Endothelial cell (in vitro differentiated cells): ENCODE results near the gene COL15A1. TPM values are rescaled to one million over a fixed set of nuclear protein-coding genes. Genes with fewer than 3 reads are reported as not detected.

Experiments
- DNase-seq: peaks from one replicate; pipeline ENCODE4 v3.0.0; 2021; ENCODE audit warnings: low spot score
- H3K27ac Mint-ChIP-seq: one replicate; pipeline ENCODE4 v1.8.0; 2021; ENCODE audit warnings: mixed read lengths, inconsistent platforms; ENCODE audit not compliant: unreplicated experiment
- H3K27me3 Mint-ChIP-seq: one replicate; pipeline ENCODE4 v1.8.0; 2021; ENCODE audit warnings: mild to moderate bottlenecking, moderate library complexity, mixed read lengths, inconsistent platforms; ENCODE audit not compliant: unreplicated experiment
- H3K36me3 Mint-ChIP-seq: one replicate; pipeline ENCODE4 v1.8.0; 2021; ENCODE audit warnings: mild to moderate bottlenecking, low read depth, mixed read lengths, inconsistent platforms; ENCODE audit not compliant: unreplicated experiment
- H3K4me1 Mint-ChIP-seq: one replicate; pipeline ENCODE4 v1.8.0; 2021; ENCODE audit warnings: mild to moderate bottlenecking, mixed read lengths, inconsistent platforms; ENCODE audit not compliant: unreplicated experiment
- H3K4me3 Mint-ChIP-seq: one replicate; pipeline ENCODE4 v1.8.0; 2021; ENCODE audit warnings: mild to moderate bottlenecking, mixed read lengths, inconsistent platforms; ENCODE audit not compliant: unreplicated experiment
- H3K9me3 Mint-ChIP-seq: one replicate; pipeline ENCODE4 v1.8.0; 2021; ENCODE audit warnings: mixed read lengths, inconsistent platforms; ENCODE audit not compliant: unreplicated experiment
- CTCF ChIP-seq: fragments of 200-600 bp; sonication (generic); IDR thresholded peaks from one replicate; pipeline ENCODE4 v1.5.0; 2021; ENCODE audit warnings: antibody characterized with exemption; ENCODE audit not compliant: unreplicated experiment
- total RNA-seq: library from RNA; stranded (reverse); fragmentation: NEBNext Ultra II Directional; extraction: Animal tissue kit (Norgen Biotek cat#: 25700); gene quantifications from one replicate; pipeline ENCODE4 v1.2.1, GENCODE V29; 2021; ENCODE audit not compliant: unreplicated experiment

COL15A1 gene
- total RNA-seq, 1 donor from 2014 or later: 24.0 TPM

DNA sequence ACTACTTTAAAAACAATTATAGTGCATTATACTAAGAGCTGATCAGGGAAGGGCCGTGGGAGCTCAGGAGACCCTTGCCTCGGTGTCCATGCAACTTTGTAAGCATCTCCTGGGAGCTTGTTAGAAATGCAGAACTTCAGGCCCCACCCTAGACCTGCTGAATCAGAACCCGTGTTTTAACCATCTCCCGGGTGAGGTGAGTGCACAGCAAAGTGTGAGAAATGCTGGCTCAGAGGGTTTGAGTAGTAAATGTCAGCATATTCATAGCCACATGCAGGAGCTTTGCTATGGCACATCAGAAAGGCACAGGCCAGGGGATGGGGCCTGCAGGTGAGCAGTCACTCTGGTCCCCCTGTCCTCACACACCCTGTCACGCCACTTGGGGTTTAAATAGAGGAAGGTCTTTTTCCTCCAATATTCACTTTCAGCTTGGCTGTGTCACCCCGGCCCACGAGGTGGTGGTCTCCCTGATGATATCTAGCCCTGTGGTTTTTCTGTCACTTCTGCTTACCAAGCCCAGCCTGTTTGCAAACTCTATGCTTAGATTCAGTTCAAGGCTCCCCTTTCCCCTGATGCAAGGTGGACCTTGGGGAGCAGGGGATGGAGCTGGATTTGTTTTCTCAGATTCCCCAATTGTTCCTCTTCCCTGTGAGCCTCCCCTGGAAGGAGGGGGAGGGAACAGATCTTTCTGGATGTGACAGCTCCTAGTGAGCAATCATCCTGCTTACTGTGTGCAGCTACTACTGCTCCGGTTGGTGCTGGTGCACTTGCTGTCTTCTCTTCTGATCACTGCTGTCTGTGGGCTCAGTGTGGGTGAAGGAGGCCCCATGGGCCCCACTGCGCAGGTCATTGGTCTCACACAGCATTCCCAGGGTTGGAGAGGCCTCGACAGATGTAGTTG lies 109.4 kb downstream of the COL15A1 start:
- H3K4me3 Mint-ChIP-seq: no peak overlapping the region
- no peak for TF ChIP-seq CTCF
- peaks cover 29% of the 10 kb centered on the region for H3K36me3 Mint-ChIP-seq
- no peak for DNase-seq
- peaks cover 4% of the 10 kb centered on the region for H3K4me1 Mint-ChIP-seq
- H3K27me3 Mint-ChIP-seq: no peaks in the 10 kb centered on the region
- H3K9me3 Mint-ChIP-seq: no peaks in the 10 kb centered on the region
- no peak overlapping the region for H3K27ac Mint-ChIP-seq

GRCh38 chr9:99054581-99054980 lies 110.9 kb downstream of the COL15A1 start:
- no peak overlapping the region for H3K4me3 Mint-ChIP-seq
- H3K27me3 Mint-ChIP-seq: no peaks in the 10 kb centered on the region
- H3K4me1 Mint-ChIP-seq: peaks cover 11% of the 10 kb centered on the region
- H3K27ac Mint-ChIP-seq: no peak overlapping the region
- H3K36me3 Mint-ChIP-seq: peaks cover 33% of the 10 kb centered on the region
- no peaks in the 10 kb centered on the region for H3K9me3 Mint-ChIP-seq
- DNase-seq: no peak
- no peak for TF ChIP-seq CTCF

- Mint-ChIP-seq H3K4me1 (peaks cover 11% of the 10 kb centered on the region), H3K9me3 (no peaks in the 10 kb centered on the region), H3K27ac (no peak overlapping the region), H3K4me3 (no peak overlapping the region), H3K27me3 (no peaks in the 10 kb centered on the region), H3K36me3 (peaks cover 25% of the 10 kb centered on the region)
- TF ChIP-seq CTCF: no peak
- no peak for DNase-seq
Measured at GRCh38 chr9:99055384-99055783, 111.7 kb downstream of the COL15A1 start.

DNA sequence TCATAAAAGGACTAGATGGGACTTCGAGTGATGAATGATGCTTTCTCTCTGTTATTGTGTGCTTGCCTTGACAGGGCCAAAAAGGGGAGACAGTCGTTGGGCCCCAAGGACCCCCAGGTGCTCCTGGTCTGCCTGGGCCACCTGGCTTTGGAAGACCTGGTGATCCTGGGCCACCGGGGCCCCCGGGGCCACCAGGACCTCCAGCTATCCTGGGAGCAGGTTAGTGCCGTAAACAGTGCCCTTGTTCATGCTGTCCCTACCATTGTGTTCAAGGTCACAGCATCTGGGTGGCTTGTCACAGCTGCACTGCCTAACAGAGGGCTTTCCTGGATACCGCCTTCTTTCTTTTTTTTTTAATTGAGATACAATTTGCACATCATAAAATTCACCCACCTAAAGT lies 112.5 kb downstream of the COL15A1 start:
- DNase-seq: no peak
- Mint-ChIP-seq H3K4me3 (no peak overlapping the region), H3K36me3 (peaks cover 25% of the 10 kb centered on the region), H3K27me3 (no peaks in the 10 kb centered on the region), H3K4me1 (peaks cover 11% of the 10 kb centered on the region), H3K9me3 (no peaks in the 10 kb centered on the region), H3K27ac (no peak overlapping the region)
- no peak for TF ChIP-seq CTCF
